GM20000 (cell line): ENCODE data around the gene ZNF624.

Source experiments
- DNase-seq: peaks from one replicate; pipeline ENCODE4 v3.0.0; 2012; ENCODE audit warnings: low spot score
- CTCF ChIP-seq: IDR thresholded peaks from 2 replicates; pipeline ENCODE4 v1.5.1; 2012; ENCODE audit warnings: mild to moderate bottlenecking, control low read depth; ENCODE audit errors: extremely low read depth, missing control alignments

Gene ZNF624

GRCh38 chr17:16661217-16661616 lies 7.6 kb upstream of the ZNF624 start:
- no peak for TF ChIP-seq CTCF
- no peak for DNase-seq

GRCh38 chr17:16652847-16653366 lies 743 bp downstream of the ZNF624 start:
- no peak for DNase-seq
- no peak for TF ChIP-seq CTCF

GRCh38 chr17:16652252-16652651 lies 1.4 kb downstream of the ZNF624 start:
- no peak for TF ChIP-seq CTCF
- DNase-seq = no peak

- DNase-seq = no peak
- no peak for TF ChIP-seq CTCF
These were observed 4.1 kb downstream of the ZNF624 start for GRCh38 chr17:16649585-16649984.

GRCh38 chr17:16639438-16639837 lies 14.2 kb downstream of the ZNF624 start:
- TF ChIP-seq CTCF = no peak
- DNase-seq = no peak

- no peak for DNase-seq
- TF ChIP-seq CTCF = no peak
These were observed 30.4 kb downstream of the ZNF624 start for GRCh38 chr17:16623282-16623681.

- DNase-seq = no peak
- TF ChIP-seq CTCF = no peak
These were observed 30.9 kb downstream of the ZNF624 start for GRCh38 chr17:16622540-16623277.
